OCI-LY7 (cell line): Measurements from ENCODE around the gene PRDM10.

Experiments used
- EZH2phosphoT487 ChIP-seq: fragments of 200-600 bp; sonication (generic); IDR thresholded peaks from 2 replicates; pipeline ENCODE4 v1.6.1; 2018; ENCODE audit warnings: low read depth, borderline replicate concordance, mild to moderate bottlenecking, mixed run types, antibody characterized with exemption, low read length, moderate library complexity, mixed read lengths
- TF ChIP-seq, protein P1 (sequence below): fragments of 200-600 bp; sonication (generic); conservative IDR thresholded peaks from 2 replicates; pipeline ENCODE4 v1.5.1; 2014; ENCODE audit warnings: mild to moderate bottlenecking, antibody characterized with exemption, low read length, moderate library complexity, mixed read lengths

DNA sequence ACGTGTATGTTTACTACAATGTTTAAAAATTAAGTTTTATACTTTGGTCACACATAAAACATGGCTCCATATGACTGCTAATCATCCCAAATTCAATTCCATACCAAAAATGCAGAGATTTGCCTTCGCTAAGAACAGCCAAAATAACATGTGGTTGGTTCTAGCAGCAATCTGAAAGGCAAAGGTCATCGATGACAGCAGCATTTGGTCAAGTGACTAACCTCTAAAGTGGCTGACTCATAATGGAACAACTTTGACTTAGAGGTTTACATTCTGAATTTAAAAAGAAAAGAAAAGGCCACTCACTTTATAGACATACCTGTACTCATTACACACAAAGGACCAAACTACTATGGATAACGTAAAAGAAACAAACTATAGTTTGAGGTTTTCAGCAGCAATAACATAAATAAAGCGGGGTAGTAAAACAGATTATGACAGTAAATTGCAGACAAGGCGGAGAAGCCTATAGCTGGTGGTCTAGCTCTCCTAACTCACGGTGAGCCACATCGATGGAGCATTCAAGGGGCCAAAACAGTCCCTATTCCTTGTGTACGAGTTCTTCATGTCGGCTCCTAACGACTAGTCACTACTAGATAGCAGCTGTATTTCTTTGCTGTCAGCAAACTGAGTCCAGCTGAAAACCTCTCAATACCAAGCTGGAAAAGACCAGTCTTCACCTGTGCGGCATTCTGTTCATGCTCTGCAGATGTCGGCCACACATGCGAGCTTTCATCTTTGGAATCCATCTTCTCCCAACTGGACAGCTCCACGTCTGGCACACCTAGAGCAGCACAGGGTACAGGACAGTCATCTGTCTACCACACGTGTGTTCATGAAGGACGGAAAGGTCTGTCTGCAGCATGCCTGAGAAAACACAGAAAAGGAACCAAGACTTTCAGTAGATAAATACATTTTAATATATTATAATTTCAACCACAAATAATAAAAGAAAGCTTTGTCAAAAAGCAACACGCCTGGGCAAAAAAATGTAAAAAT is 42.1 kb downstream of the PRDM10 start:
- TF ChIP-seq, protein P1, sequence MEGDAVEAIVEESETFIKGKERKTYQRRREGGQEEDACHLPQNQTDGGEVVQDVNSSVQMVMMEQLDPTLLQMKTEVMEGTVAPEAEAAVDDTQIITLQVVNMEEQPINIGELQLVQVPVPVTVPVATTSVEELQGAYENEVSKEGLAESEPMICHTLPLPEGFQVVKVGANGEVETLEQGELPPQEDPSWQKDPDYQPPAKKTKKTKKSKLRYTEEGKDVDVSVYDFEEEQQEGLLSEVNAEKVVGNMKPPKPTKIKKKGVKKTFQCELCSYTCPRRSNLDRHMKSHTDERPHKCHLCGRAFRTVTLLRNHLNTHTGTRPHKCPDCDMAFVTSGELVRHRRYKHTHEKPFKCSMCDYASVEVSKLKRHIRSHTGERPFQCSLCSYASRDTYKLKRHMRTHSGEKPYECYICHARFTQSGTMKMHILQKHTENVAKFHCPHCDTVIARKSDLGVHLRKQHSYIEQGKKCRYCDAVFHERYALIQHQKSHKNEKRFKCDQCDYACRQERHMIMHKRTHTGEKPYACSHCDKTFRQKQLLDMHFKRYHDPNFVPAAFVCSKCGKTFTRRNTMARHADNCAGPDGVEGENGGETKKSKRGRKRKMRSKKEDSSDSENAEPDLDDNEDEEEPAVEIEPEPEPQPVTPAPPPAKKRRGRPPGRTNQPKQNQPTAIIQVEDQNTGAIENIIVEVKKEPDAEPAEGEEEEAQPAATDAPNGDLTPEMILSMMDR: no peak
- TF ChIP-seq EZH2phosphoT487: no peak
